H9 (cell line): Measurements from ENCODE around the gene CDK14. TPM values are rescaled to one million over a fixed set of nuclear protein-coding genes. Genes with fewer than 3 reads are reported as not detected.

Experiments
- DNase-seq: peaks from one replicate; pipeline ENCODE4 v3.0.0-alpha.2; 2017
- H2AFZ ChIP-seq: one replicate; pipeline ENCODE4 v1.6.1; 2013; ENCODE audit warnings: mild to moderate bottlenecking, low read length, control low read depth, moderate library complexity
- H2AK5ac ChIP-seq: 2 replicates; pipeline ENCODE4 v1.6.1; 2013; ENCODE audit warnings: low read length, control low read depth, mixed read lengths; ENCODE audit not compliant: insufficient read length
- H2BK120ac ChIP-seq: one replicate; pipeline ENCODE4 v1.6.1; 2013; ENCODE audit warnings: low read depth, mild to moderate bottlenecking, low read length, control low read depth, inconsistent platforms; ENCODE audit not compliant: poor library complexity, severe bottlenecking
- H2BK12ac ChIP-seq: 2 replicates; pipeline ENCODE4 v1.6.1; 2013; ENCODE audit warnings: low read length, control low read depth, mixed read lengths, low read depth; ENCODE audit not compliant: insufficient read length
- H2BK15ac ChIP-seq: 2 replicates; pipeline ENCODE4 v1.6.1; 2013; ENCODE audit warnings: low read depth, low read length, control low read depth
- H2BK20ac ChIP-seq: one replicate; pipeline ENCODE4 v1.6.1; 2013; ENCODE audit warnings: low read depth, mild to moderate bottlenecking, low read length, control low read depth, inconsistent platforms; ENCODE audit not compliant: poor library complexity, severe bottlenecking
- H2BK5ac ChIP-seq: 2 replicates; pipeline ENCODE4 v1.6.1; 2013; ENCODE audit warnings: low read length, control low read depth, mixed read lengths; ENCODE audit not compliant: insufficient read length
- H3K14ac ChIP-seq: 2 replicates; pipeline ENCODE4 v1.6.1; 2013; ENCODE audit warnings: low read length, control low read depth; ENCODE audit not compliant: insufficient read depth
- H3K18ac ChIP-seq: 2 replicates; pipeline ENCODE4 v1.6.1; 2013; ENCODE audit warnings: low read depth, mild to moderate bottlenecking, mixed read lengths, low read length, control low read depth; ENCODE audit not compliant: insufficient read length
- H3K23ac ChIP-seq: 2 replicates; pipeline ENCODE4 v1.6.1; 2013; ENCODE audit warnings: low read length, control low read depth, mixed read lengths, low read depth; ENCODE audit not compliant: insufficient read length
- H3K23me2 ChIP-seq: 2 replicates; pipeline ENCODE4 v1.6.1; 2013; ENCODE audit warnings: low read depth, mild to moderate bottlenecking, mixed read lengths, low read length, control low read depth; ENCODE audit not compliant: insufficient read length, poor library complexity, severe bottlenecking
- H3K27ac ChIP-seq: 2 replicates; pipeline ENCODE4 v1.5.1; 2013; ENCODE audit warnings: low read length, control low read depth, mixed read lengths, low read depth; ENCODE audit not compliant: insufficient read length
- H3K27me3 ChIP-seq: 2 replicates; pipeline ENCODE4 v1.6.1; 2013; ENCODE audit warnings: low read length, control low read depth, inconsistent platforms; ENCODE audit not compliant: insufficient read depth
- H3K4ac ChIP-seq: 2 replicates; pipeline ENCODE4 v1.6.1; 2013; ENCODE audit warnings: low read depth, mild to moderate bottlenecking, control low read depth, inconsistent platforms, low read length, moderate library complexity
- H3K4me1 ChIP-seq: 2 replicates; pipeline ENCODE4 v1.6.1; 2013; ENCODE audit warnings: low read length, control low read depth, inconsistent platforms; ENCODE audit not compliant: insufficient read depth
- H3K4me2 ChIP-seq: 2 replicates; pipeline ENCODE4 v1.6.1; 2013; ENCODE audit warnings: low read length, control low read depth, mixed read lengths; ENCODE audit not compliant: insufficient read length, insufficient read depth
- H3K56ac ChIP-seq: 2 replicates; pipeline ENCODE4 v1.6.1; 2013; ENCODE audit warnings: low read depth, mild to moderate bottlenecking, mixed read lengths, low read length, control low read depth; ENCODE audit not compliant: insufficient read length
- H3K79me1 ChIP-seq: 2 replicates; pipeline ENCODE4 v1.6.1; 2013; ENCODE audit warnings: low read depth, mild to moderate bottlenecking, moderate library complexity, low read length, control low read depth, inconsistent platforms; ENCODE audit not compliant: insufficient read depth, poor library complexity, severe bottlenecking
- H3K79me2 ChIP-seq: 2 replicates; pipeline ENCODE4 v1.6.1; 2013; ENCODE audit warnings: low read length, control low read depth, inconsistent platforms; ENCODE audit not compliant: insufficient read depth
- H3K9ac ChIP-seq: 2 replicates; pipeline ENCODE4 v1.6.1; 2013; ENCODE audit warnings: low read length, control low read depth, mixed read lengths; ENCODE audit not compliant: insufficient read length; ENCODE audit errors: extremely low read depth
- H3K9me3 ChIP-seq: one replicate; pipeline ENCODE4 v1.6.1; 2013; ENCODE audit warnings: low read depth, low read length, inconsistent platforms; ENCODE audit not compliant: control insufficient read depth
- H3T11ph ChIP-seq: one replicate; pipeline ENCODE4 v1.6.1; 2013; ENCODE audit warnings: mild to moderate bottlenecking, low read length, control low read depth, inconsistent platforms
- H4K20me1 ChIP-seq: one replicate; pipeline ENCODE4 v1.6.1; 2013; ENCODE audit not compliant: control insufficient read depth, insufficient read length, insufficient read depth
- H4K5ac ChIP-seq: 2 replicates; pipeline ENCODE4 v1.6.1; 2013; ENCODE audit warnings: low read depth, mild to moderate bottlenecking, mixed read lengths, low read length, control low read depth; ENCODE audit not compliant: insufficient read length
- H4K8ac ChIP-seq: replicated peaks from 2 replicates; pipeline ENCODE4 v1.6.1; 2013; ENCODE audit warnings: low read length, control low read depth, mixed read lengths, low read depth; ENCODE audit not compliant: insufficient read length
- H4K91ac ChIP-seq: 2 replicates; pipeline ENCODE4 v1.6.1; 2013; ENCODE audit warnings: low read depth, mild to moderate bottlenecking, moderate library complexity, mixed read lengths, low read length, control low read depth; ENCODE audit not compliant: insufficient read length
- H3K27ac Mint-ChIP-seq, 3 experiments: 2 replicates in 2 of 3; 3 replicates in 1 of 3; pipeline ENCODE4 v1.8.0; 2020 to 2021; ENCODE audit warnings: mixed read lengths in 3 of 3, mild to moderate bottlenecking in 1 of 3, moderate library complexity in 1 of 3
- H3K27me3 Mint-ChIP-seq: 2 replicates; pipeline ENCODE4 v1.8.0; 2021; ENCODE audit warnings: low read depth, mild to moderate bottlenecking, moderate library complexity, mixed read lengths
- H3K36me3 Mint-ChIP-seq, 3 experiments: 2 replicates in 2 of 3; 3 replicates in 1 of 3; pipeline ENCODE4 v1.8.0; 2020 to 2021; ENCODE audit warnings: low read depth in 3 of 3, mixed read lengths in 3 of 3; ENCODE audit not compliant: insufficient read depth in 1 of 3
- H3K4me1 Mint-ChIP-seq, 2 experiments: 2 replicates each; pipeline ENCODE4 v1.8.0; 2020; ENCODE audit warnings: mixed read lengths in 2 of 2
- H3K4me3 Mint-ChIP-seq, 2 experiments: 2 replicates in 1 of 2; 3 replicates in 1 of 2; pipeline ENCODE4 v1.8.0; 2020 to 2021; ENCODE audit warnings: mild to moderate bottlenecking in 2 of 2, mixed read lengths in 2 of 2, moderate library complexity in 1 of 2
- H3K9me3 Mint-ChIP-seq, 2 experiments: 2 replicates in 1 of 2; 3 replicates in 1 of 2; pipeline ENCODE4 v1.8.0; 2020; ENCODE audit warnings: mild to moderate bottlenecking in 2 of 2, mixed read lengths in 2 of 2, moderate library complexity in 1 of 2
- CTCF ChIP-seq: fragments of 200-600 bp; sonication (generic); conservative IDR thresholded peaks from 3 replicates; pipeline ENCODE4 v1.8.0; 2021; ENCODE audit warnings: antibody characterized with exemption, mild to moderate bottlenecking
- total RNA-seq: library from RNA; stranded (reverse); gene quantifications from 2 replicates; pipeline ENCODE4 v1.2.1, GENCODE V29; 2021

The CDK14 gene
- total RNA-seq, 1 experiment from 2014 or later, result 23.9 TPM

- no peak for DNase-seq
- H3K23me2 ChIP-seq, result no peaks in the 10 kb centered on the region
- no peak overlapping the region for H2BK12ac ChIP-seq
- no peaks in the 10 kb centered on the region for H3K4me1 ChIP-seq
- H4K91ac ChIP-seq, result no peak overlapping the region
- no peaks in the 10 kb centered on the region for H3K27me3 Mint-ChIP-seq
- peaks cover 0 to 6% of the 10 kb centered on the region in 2 experiments; a peak in 1 of 4 replicates for H3K4me1 Mint-ChIP-seq
- no peak overlapping the region for H2BK15ac ChIP-seq
- H2AFZ ChIP-seq, result no peak overlapping the region
- TF ChIP-seq CTCF, result no peak
- H3K36me3 Mint-ChIP-seq, result no peaks in the 10 kb centered on the region
- H3K27me3 ChIP-seq, result no peaks in the 10 kb centered on the region
- no peak overlapping the region for H4K8ac ChIP-seq
- H3K18ac ChIP-seq, result no peak overlapping the region
- no peak overlapping the region for H2BK20ac ChIP-seq
- H3T11ph ChIP-seq, result no peak overlapping the region
- H3K79me1 ChIP-seq, result no peaks in the 10 kb centered on the region
- no peak overlapping the region for H3K4ac ChIP-seq
- H3K27ac ChIP-seq, result no peak overlapping the region
- no peak overlapping the region for H2BK120ac ChIP-seq
- H4K5ac ChIP-seq, result no peak overlapping the region
- H3K4me3 Mint-ChIP-seq, result no peak overlapping the region
- no peaks in the 10 kb centered on the region for H3K9me3 ChIP-seq
- no peak overlapping the region for H3K23ac ChIP-seq
- no peak overlapping the region for H2BK5ac ChIP-seq
- no peak overlapping the region for H3K27ac Mint-ChIP-seq
- no peak overlapping the region for H3K4me2 ChIP-seq
- H4K20me1 ChIP-seq, result no peaks in the 10 kb centered on the region
- no peaks in the 10 kb centered on the region; a peak in 1 of 5 replicates for H3K9me3 Mint-ChIP-seq
- no peak overlapping the region for H3K9ac ChIP-seq
- H3K14ac ChIP-seq, result no peak overlapping the region
- H2AK5ac ChIP-seq, result no peak overlapping the region
- H3K56ac ChIP-seq, result no peak overlapping the region
- H3K79me2 ChIP-seq, result no peaks in the 10 kb centered on the region
Measured at GRCh38 chr7:91199601-91200000, 603.5 kb downstream of the CDK14 start.
